ENCODE data around the gene BRPF3.

DNA sequence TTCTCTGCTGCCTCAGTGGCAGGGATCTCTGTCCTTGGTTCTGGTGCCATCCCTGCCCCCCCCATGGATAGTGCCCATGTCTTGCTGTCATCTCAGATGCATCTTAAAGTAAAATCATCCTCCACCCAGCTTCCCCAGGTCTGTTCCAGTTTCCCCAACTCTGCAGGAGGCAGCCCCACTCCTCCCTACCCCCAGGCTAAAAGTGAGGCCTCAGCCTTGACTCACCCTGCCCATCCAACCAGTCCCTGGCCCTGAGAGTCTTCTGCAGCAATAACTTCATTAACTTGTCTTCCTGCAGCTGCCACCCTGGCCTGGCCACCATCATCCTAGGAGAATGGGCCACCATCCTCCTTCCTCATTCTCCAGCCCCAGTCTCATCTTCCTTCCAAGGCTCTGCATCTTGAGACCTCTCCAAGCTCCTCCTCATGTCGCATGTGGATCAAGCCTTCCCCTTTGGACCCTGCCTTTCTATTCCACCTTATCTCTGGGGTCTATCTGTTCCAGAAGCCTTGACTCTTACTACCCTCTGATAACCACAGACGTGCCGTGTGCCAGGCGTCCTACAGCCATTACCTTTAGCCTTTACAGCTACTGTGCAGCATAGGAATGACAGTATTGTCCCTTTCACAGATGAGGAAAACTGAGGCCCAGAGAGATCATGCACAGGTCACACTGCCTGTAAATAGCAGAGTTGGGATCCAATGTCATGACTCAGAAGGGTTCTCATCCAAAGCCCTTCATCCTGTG, 71.4 kb downstream of the BRPF3 start:
- TF ChIP-seq ARID2 (IDR thresholded peaks at IDR 0.05) (no peak), NFATC3 (IDR thresholded peaks at IDR 0.05) (no peak), CREM (IDR thresholded peaks at IDR 0.05; ENCODE audit: low read depth) (no peak), NBN (IDR thresholded peaks at IDR 0.05; ENCODE audit: low read depth) (no peak), LARP7 (IDR thresholded peaks at IDR 0.05) (no peak), SMARCE1 (IDR thresholded peaks at IDR 0.05) (no peak), POLR2A (conservative IDR thresholded peaks at IDR 0.05) (no peak), EZH2 (IDR thresholded peaks at IDR 0.05; ENCODE audit: borderline replicate concordance, low read depth, low read length) (no peak), BDP1 (IDR thresholded peaks at IDR 0.05; ENCODE audit: insufficient read depth, insufficient read length) (no peak)
- TF ChIP-seq, protein P1, sequence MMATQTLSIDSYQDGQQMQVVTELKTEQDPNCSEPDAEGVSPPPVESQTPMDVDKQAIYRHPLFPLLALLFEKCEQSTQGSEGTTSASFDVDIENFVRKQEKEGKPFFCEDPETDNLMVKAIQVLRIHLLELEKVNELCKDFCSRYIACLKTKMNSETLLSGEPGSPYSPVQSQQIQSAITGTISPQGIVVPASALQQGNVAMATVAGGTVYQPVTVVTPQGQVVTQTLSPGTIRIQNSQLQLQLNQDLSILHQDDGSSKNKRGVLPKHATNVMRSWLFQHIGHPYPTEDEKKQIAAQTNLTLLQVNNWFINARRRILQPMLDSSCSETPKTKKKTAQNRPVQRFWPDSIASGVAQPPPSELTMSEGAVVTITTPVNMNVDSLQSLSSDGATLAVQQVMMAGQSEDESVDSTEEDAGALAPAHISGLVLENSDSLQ (IDR thresholded peaks at IDR 0.05): no peak
- TF ChIP-seq, protein P2, sequence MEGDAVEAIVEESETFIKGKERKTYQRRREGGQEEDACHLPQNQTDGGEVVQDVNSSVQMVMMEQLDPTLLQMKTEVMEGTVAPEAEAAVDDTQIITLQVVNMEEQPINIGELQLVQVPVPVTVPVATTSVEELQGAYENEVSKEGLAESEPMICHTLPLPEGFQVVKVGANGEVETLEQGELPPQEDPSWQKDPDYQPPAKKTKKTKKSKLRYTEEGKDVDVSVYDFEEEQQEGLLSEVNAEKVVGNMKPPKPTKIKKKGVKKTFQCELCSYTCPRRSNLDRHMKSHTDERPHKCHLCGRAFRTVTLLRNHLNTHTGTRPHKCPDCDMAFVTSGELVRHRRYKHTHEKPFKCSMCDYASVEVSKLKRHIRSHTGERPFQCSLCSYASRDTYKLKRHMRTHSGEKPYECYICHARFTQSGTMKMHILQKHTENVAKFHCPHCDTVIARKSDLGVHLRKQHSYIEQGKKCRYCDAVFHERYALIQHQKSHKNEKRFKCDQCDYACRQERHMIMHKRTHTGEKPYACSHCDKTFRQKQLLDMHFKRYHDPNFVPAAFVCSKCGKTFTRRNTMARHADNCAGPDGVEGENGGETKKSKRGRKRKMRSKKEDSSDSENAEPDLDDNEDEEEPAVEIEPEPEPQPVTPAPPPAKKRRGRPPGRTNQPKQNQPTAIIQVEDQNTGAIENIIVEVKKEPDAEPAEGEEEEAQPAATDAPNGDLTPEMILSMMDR (IDR thresholded peaks at IDR 0.05 in 2 of 3, conservative IDR thresholded peaks at IDR 0.05 in 1 of 3; ENCODE audit: insufficient read depth in 2 of 3, low read depth in 1 of 3, low read length in 3 of 3): no peak
